ENCODE data around the gene SPON2.

Gene SPON2

GRCh38 chr4:1208266-1208961 is 36.0 kb upstream of the SPON2 start:
- Histone ChIP-seq H3K27ac (ENCODE audit: insufficient read depth in 1 of 2, low read depth in 1 of 2, low read length in 2 of 2, poor library complexity in 1 of 2, severe bottlenecking in 2 of 2) (no peak overlapping the region), H3K4me1 (ENCODE audit: control extremely low read depth in 1 of 4, control insufficient read depth in 4 of 4, insufficient read depth in 4 of 4, low read length in 3 of 4) (peaks cover 0 to 10% (median under 1%) of the 10 kb centered on the region in 4 experiments), H3K36me3 (ENCODE audit: control insufficient read depth in 4 of 4, insufficient read depth in 4 of 4, low read length in 3 of 4) (peaks cover 11 to 33% (median 22%) of the 10 kb centered on the region in 4 experiments), H3K4me3 (ENCODE audit: control insufficient read depth in 1 of 7, extremely low read depth in 1 of 7, insufficient read depth in 4 of 7, low read depth in 2 of 7, low read length in 6 of 7) (no peak overlapping the region), H3K9me3 (ENCODE audit: control extremely low read depth in 1 of 5, control insufficient read depth in 4 of 5, insufficient read depth in 2 of 5, low read depth in 1 of 5, low read length in 4 of 5) (no peaks in the 10 kb centered on the region), H3K27me3 (replicated peaks in 2 of 5; ENCODE audit: control insufficient read depth in 4 of 5, insufficient read depth in 5 of 5, low read length in 4 of 5) (no peaks in the 10 kb centered on the region)
- WGBS (ENCODE audit: insufficient coverage) = 82% methylated on average over 37 of the region's 37 CpGs
- CTCF ChIA-PET = interaction anchor here (0.9 kb wide), 1 partner anchor 21 kb away, joined by 3 read pairs; no protein-coding TSS in a partner anchor
- no peak for DNase-seq
- POLR2A ChIA-PET = no interaction called here

GRCh38 chr4:1207603-1208265 is 35.4 kb upstream of the SPON2 start:
- WGBS (ENCODE audit: insufficient coverage) = 95% methylated on average over 18 of the region's 31 CpGs
- CTCF ChIA-PET = interaction anchor here (0.9 kb wide), 1 partner anchor 22 kb away, joined by 3 read pairs; no protein-coding TSS in a partner anchor
- DNase-seq = no peak

GRCh38 chr4:1207157-1207470 is 34.7 kb upstream of the SPON2 start:
- peaks cover 4 to 20% (median 11%) of the 10 kb centered on the region in 4 experiments for H3K36me3 ChIP-seq (ENCODE audit: control insufficient read depth in 4 of 4, insufficient read depth in 4 of 4, low read length in 3 of 4)
- ChIA-PET CTCF (no interaction called here), POLR2A (no interaction called here)
- H3K27ac ChIP-seq (ENCODE audit: insufficient read depth in 1 of 2, low read depth in 1 of 2, low read length in 2 of 2, poor library complexity in 1 of 2, severe bottlenecking in 2 of 2) = no peak overlapping the region
- H3K4me3 ChIP-seq (ENCODE audit: control insufficient read depth in 1 of 7, extremely low read depth in 1 of 7, insufficient read depth in 4 of 7, low read depth in 2 of 7, low read length in 6 of 7) = no peak overlapping the region
- H3K9me3 ChIP-seq (ENCODE audit: control extremely low read depth in 1 of 5, control insufficient read depth in 4 of 5, insufficient read depth in 2 of 5, low read depth in 1 of 5, low read length in 4 of 5) = no peaks in the 10 kb centered on the region
- no peak for DNase-seq
- WGBS (ENCODE audit: insufficient coverage) = 96% methylated on average over 12 of the region's 12 CpGs
- peaks cover 0 to 23% (median 11%) of the 10 kb centered on the region in 4 experiments for H3K4me1 ChIP-seq (ENCODE audit: control extremely low read depth in 1 of 4, control insufficient read depth in 4 of 4, insufficient read depth in 4 of 4, low read length in 3 of 4)
- H3K27me3 ChIP-seq (replicated peaks in 2 of 5; ENCODE audit: control insufficient read depth in 4 of 5, insufficient read depth in 5 of 5, low read length in 4 of 5) = no peaks in the 10 kb centered on the region

More at GRCh38 chr4:1207603-1208265, 35.4 kb upstream of the SPON2 start:
- peaks cover 0 to 17% (median 5%) of the 10 kb centered on the region in 4 experiments for H3K4me1 ChIP-seq (ENCODE audit: control extremely low read depth in 1 of 4, control insufficient read depth in 4 of 4, insufficient read depth in 4 of 4, low read length in 3 of 4)
- no peak overlapping the region for H3K4me3 ChIP-seq (ENCODE audit: control insufficient read depth in 1 of 7, extremely low read depth in 1 of 7, insufficient read depth in 4 of 7, low read depth in 2 of 7, low read length in 6 of 7)
- H3K36me3 ChIP-seq (ENCODE audit: control insufficient read depth in 4 of 4, insufficient read depth in 4 of 4, low read length in 3 of 4) = peaks cover 8 to 26% (median 17%) of the 10 kb centered on the region in 4 experiments
- POLR2A ChIA-PET = no interaction called here
- no peak overlapping the region for H3K27ac ChIP-seq (ENCODE audit: insufficient read depth in 1 of 2, low read depth in 1 of 2, low read length in 2 of 2, poor library complexity in 1 of 2, severe bottlenecking in 2 of 2)
- H3K9me3 ChIP-seq (ENCODE audit: control extremely low read depth in 1 of 5, control insufficient read depth in 4 of 5, insufficient read depth in 2 of 5, low read depth in 1 of 5, low read length in 4 of 5) = no peaks in the 10 kb centered on the region
- no peaks in the 10 kb centered on the region for H3K27me3 ChIP-seq (replicated peaks in 2 of 5; ENCODE audit: control insufficient read depth in 4 of 5, insufficient read depth in 5 of 5, low read length in 4 of 5)

GRCh38 chr4:1206299-1207156 is 34.1 kb upstream of the SPON2 start:
- ChIA-PET CTCF (interaction anchor here (1.1 kb wide), 1 partner anchor 39 kb away, joined by 5 read pairs; no protein-coding TSS in a partner anchor), POLR2A (no interaction called here)
- H3K9me3 ChIP-seq (ENCODE audit: control extremely low read depth in 1 of 5, control insufficient read depth in 4 of 5, insufficient read depth in 2 of 5, low read depth in 1 of 5, low read length in 4 of 5) = no peaks in the 10 kb centered on the region
- peaks cover 0 to 28% (median 16%) of the 10 kb centered on the region in 4 experiments for H3K4me1 ChIP-seq (ENCODE audit: control extremely low read depth in 1 of 4, control insufficient read depth in 4 of 4, insufficient read depth in 4 of 4, low read length in 3 of 4)
- 95% methylated on average over 21 of the region's 21 CpGs for WGBS (ENCODE audit: insufficient coverage)
- peaks cover 4 to 15% (median 9%) of the 10 kb centered on the region in 4 experiments for H3K36me3 ChIP-seq (ENCODE audit: control insufficient read depth in 4 of 4, insufficient read depth in 4 of 4, low read length in 3 of 4)
- H3K27me3 ChIP-seq (replicated peaks in 2 of 5; ENCODE audit: control insufficient read depth in 4 of 5, insufficient read depth in 5 of 5, low read length in 4 of 5) = no peaks in the 10 kb centered on the region
- no peak for DNase-seq
- no peak overlapping the region for H3K4me3 ChIP-seq (ENCODE audit: control insufficient read depth in 1 of 7, extremely low read depth in 1 of 7, insufficient read depth in 4 of 7, low read depth in 2 of 7, low read length in 6 of 7)
- H3K27ac ChIP-seq (ENCODE audit: insufficient read depth in 1 of 2, low read depth in 1 of 2, low read length in 2 of 2, poor library complexity in 1 of 2, severe bottlenecking in 2 of 2) = no peak overlapping the region

- Histone ChIP-seq H3K4me1 (ENCODE audit: control extremely low read depth in 1 of 4, control insufficient read depth in 4 of 4, insufficient read depth in 4 of 4, low read length in 3 of 4) (peaks cover 0 to 35% (median 24%) of the 10 kb centered on the region in 4 experiments), H3K27ac (ENCODE audit: insufficient read depth in 1 of 2, low read depth in 1 of 2, low read length in 2 of 2, poor library complexity in 1 of 2, severe bottlenecking in 2 of 2) (no peak overlapping the region)
- POLR2A ChIA-PET = no interaction called here
These were observed 33.4 kb upstream of the SPON2 start for GRCh38 chr4:1205586-1206298.

GRCh38 chr4:1204828-1205585 is 32.6 kb upstream of the SPON2 start:
- no peak for DNase-seq
- Histone ChIP-seq H3K36me3 (ENCODE audit: control insufficient read depth in 4 of 4, insufficient read depth in 4 of 4, low read length in 3 of 4) (peaks cover 0 to 4% (median 3%) of the 10 kb centered on the region in 4 experiments), H3K27ac (ENCODE audit: insufficient read depth in 1 of 2, low read depth in 1 of 2, low read length in 2 of 2, poor library complexity in 1 of 2, severe bottlenecking in 2 of 2) (no peak overlapping the region), H3K27me3 (replicated peaks in 2 of 5; ENCODE audit: control insufficient read depth in 4 of 5, insufficient read depth in 5 of 5, low read length in 4 of 5) (no peaks in the 10 kb centered on the region), H3K4me3 (ENCODE audit: control insufficient read depth in 1 of 7, extremely low read depth in 1 of 7, insufficient read depth in 4 of 7, low read depth in 2 of 7, low read length in 6 of 7) (no peak overlapping the region), H3K9me3 (ENCODE audit: control extremely low read depth in 1 of 5, control insufficient read depth in 4 of 5, insufficient read depth in 2 of 5, low read depth in 1 of 5, low read length in 4 of 5) (no peaks in the 10 kb centered on the region), H3K4me1 (ENCODE audit: control extremely low read depth in 1 of 4, control insufficient read depth in 4 of 4, insufficient read depth in 4 of 4, low read length in 3 of 4) (peaks cover 0 to 42% (median 31%) of the 10 kb centered on the region in 4 experiments)
- ChIA-PET POLR2A (no interaction called here), CTCF (interaction anchor here (1.1 kb wide), 1 partner anchor 38 kb away, joined by 5 read pairs; no protein-coding TSS in a partner anchor)
- WGBS (ENCODE audit: insufficient coverage) = 94% methylated on average over 20 of the region's 25 CpGs

More at GRCh38 chr4:1205586-1206298, 33.4 kb upstream of the SPON2 start:
- H3K9me3 ChIP-seq (ENCODE audit: control extremely low read depth in 1 of 5, control insufficient read depth in 4 of 5, insufficient read depth in 2 of 5, low read depth in 1 of 5, low read length in 4 of 5) = no peaks in the 10 kb centered on the region
- 89% methylated on average over 12 of the region's 17 CpGs for WGBS (ENCODE audit: insufficient coverage)
- DNase-seq = no peak
- peaks cover 1 to 7% (median 4%) of the 10 kb centered on the region in 4 experiments for H3K36me3 ChIP-seq (ENCODE audit: control insufficient read depth in 4 of 4, insufficient read depth in 4 of 4, low read length in 3 of 4)
- H3K27me3 ChIP-seq (replicated peaks in 2 of 5; ENCODE audit: control insufficient read depth in 4 of 5, insufficient read depth in 5 of 5, low read length in 4 of 5) = no peaks in the 10 kb centered on the region
- no peak overlapping the region for H3K4me3 ChIP-seq (ENCODE audit: control insufficient read depth in 1 of 7, extremely low read depth in 1 of 7, insufficient read depth in 4 of 7, low read depth in 2 of 7, low read length in 6 of 7)
- CTCF ChIA-PET = interaction anchor here (1.1 kb wide), 1 partner anchor 38 kb away, joined by 5 read pairs; no protein-coding TSS in a partner anchor
